ENCODE data around the gene SUGP1.
"Not testable (repeated sequence)": the region's sequence is repeated elsewhere in the genome, so short reads cannot be mapped to it uniquely, and the experiment has no call there.

SUGP1 gene

DNA sequence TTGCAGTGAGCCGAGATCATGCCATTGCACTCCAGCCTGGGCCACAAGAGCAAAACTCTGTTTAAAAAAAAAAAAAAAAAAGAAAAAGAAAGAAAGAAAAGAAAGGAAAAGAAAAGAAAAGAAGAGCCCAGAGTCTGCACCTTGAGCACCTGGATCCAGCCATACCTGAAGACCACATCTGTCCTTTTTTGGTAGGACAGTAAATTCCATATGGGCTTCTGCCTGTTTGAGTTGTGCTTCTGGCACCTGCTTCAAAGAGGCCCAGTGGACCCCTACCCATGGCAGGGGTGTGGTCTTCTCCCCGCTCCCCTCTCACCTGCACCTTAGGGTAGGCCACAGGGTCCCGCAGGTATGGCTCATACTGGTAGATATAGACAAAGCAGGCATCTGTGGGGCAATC lies 53.0 kb downstream of the SUGP1 start:
- no peak for DNase-seq (ENCODE audit: low read depth in 2 of 2)

DNA sequence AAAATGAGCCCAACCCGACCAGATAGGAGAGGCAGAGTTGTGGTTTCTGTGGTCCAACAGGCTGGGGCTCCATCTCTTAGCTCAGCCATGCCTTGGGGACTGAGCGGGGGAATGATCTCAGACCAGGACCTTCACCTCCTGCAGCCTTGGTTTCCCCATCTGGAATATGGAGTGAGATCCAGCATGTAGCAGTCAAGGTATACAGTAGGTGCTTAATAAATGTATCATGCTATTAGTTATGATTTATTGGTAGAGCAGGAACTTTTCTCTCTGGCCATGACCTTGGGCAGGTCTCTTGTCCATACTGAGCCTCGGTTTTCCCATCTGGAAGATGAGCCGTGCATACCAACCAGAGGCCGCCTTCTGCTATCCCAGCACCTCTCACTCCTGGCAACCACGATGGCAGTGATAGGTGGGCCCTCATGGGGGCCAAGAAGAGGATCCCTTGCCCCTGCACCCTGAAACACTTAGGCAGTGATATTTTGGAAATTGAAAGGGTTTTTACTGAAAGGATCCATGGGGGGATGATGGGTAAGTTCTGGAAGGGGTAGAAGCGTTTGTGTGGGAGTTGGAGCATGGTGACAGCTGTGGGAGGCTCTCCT lies 56.3 kb downstream of the SUGP1 start:
- DNase-seq (ENCODE audit: low read depth in 2 of 2): no peak

DNA sequence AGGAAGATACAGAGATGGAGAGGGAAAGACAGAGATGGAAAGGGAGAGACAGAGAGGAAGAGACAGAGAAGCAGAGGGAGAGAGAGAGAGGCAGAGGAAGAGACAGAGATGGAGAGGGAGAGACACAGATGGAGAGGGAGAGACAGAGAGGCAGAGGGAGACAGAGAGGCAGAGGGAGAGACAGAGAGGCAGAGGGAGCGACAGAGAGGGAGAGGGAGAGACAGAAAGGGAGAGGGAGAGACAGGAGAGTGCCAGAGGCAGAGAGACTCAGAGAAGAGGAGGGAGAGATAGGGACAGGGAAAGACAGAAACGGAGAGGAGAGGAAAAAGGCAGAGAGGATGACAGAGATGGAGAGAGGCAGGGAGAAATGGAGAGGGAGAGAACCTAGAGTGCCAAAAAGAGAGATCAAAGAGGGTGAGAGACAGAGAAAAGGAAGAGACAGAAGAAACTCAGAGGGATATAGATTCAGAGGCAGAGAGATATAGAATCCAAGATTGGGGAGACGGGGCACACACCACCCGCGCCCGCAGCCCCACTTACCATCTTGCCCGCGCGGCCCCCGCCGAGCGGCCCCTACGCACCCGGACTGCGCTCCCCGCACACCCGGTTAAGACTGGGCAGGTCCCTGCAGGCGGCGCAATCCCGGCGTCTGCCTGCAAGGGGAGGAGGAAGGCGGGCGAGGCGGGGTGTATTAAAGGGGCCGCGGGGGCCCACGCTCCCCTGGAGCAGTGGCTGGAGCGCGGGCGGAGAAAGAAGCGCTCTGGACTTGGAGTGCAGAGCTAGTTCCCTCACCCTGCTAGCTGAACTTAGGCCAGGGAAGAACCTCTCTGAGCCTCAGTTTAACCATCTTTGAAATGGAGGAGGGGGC lies 57.9 kb downstream of the SUGP1 start:
- DNase-seq (ENCODE audit: low read depth in 2 of 2): no peak

DNA sequence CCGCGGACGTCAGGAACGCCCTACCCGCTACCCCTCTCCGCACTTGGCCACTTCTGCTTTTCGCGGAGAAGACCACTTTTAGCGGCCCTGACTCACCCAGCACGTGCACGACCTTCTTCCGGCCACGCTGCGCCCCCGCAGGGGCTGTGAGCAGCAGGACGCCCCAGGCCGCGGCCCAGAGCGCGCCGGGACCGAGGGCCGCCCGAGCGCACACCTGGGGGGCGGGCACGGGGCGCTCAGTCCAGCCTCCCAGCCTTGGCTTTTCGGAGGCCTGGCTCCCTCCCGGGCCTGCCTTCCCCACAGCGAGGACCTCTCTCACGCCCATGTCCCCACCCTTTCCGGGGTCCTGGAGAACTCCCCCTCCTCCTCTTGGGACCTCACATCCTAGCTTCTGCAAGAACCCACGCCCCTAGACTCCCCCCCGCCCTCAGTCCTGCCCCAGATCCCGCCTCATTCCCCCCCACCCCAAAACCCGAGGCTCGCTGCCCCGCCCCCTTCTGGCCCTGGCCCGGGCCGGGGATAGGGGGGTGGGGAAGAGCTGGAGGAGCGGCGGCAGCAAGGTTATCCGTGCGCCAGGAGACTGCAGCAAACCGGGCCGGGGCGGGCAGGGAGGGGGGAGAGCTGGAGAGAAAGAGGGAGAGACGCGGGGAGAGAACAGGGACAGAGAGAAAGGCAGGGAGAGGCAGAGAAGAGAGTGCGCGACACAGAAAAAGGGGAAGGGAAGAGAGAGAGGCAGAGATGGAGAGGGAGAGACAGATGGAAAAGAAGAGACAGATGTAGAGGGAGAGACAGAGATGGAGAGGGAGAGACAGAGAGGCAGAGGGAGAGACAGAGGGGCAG lies 58.7 kb downstream of the SUGP1 start:
- no peak for DNase-seq (ENCODE audit: low read depth in 2 of 2)

DNA sequence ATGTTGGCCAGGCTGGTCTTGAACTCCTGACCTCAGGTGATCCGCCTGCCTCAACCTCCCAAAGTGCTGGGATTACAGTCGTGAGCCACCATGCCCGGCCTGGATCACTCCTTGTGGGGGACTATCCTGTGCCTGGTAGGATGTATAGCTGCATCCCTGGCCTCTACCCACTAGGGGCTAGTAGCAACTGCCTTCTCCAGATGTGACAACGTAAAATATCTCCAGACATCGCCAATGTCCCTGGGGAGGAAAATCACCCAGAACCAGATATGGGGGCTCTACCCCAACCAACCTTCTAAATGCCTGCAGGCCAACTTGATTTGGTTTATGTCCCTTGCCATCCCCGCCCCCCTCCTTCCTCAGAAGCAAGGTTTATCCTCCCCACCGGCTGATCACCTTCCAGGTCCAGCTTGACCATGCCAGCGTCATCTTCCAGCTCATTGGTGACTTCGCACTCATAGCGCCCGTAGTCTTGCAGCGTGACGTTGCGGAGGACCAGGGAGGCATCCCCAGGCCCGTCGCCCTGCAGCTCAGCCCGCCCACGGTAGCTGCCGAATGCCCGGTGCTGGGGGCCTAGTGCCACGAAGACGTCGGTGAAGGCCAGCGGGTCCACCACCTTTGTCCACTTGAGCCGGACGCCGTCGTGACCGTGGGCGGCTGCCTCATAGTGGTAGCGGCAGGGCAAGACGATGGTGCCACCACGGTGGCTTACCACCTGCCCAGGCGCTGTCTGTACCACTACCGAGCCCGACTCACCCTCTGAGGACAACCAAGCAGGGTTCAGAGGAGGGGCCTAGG lies 59.7 kb downstream of the SUGP1 start:
- DNase-seq (ENCODE audit: low read depth in 2 of 2): no peak

DNA sequence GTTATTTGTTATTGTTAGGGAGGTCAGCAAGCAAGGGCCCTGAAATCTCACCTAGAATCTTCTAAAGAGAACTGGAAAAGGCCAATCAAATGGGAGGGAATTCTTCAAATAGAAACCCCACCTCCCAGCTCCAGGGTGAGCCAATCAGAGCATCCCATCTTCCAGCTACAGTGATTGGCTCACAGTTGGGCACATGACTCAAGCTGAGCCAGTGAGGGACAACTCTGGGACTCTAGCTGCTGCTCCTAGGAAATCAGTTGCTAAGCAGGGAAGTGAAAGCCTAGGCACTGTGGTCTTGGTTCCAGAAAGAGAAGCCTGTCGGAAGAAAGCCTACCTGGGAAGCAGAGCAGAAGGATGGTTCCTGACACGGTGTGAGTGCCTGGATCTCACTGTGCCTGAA lies 60.6 kb downstream of the SUGP1 start:
- DNase-seq (ENCODE audit: low read depth in 2 of 2): no peak

DNA sequence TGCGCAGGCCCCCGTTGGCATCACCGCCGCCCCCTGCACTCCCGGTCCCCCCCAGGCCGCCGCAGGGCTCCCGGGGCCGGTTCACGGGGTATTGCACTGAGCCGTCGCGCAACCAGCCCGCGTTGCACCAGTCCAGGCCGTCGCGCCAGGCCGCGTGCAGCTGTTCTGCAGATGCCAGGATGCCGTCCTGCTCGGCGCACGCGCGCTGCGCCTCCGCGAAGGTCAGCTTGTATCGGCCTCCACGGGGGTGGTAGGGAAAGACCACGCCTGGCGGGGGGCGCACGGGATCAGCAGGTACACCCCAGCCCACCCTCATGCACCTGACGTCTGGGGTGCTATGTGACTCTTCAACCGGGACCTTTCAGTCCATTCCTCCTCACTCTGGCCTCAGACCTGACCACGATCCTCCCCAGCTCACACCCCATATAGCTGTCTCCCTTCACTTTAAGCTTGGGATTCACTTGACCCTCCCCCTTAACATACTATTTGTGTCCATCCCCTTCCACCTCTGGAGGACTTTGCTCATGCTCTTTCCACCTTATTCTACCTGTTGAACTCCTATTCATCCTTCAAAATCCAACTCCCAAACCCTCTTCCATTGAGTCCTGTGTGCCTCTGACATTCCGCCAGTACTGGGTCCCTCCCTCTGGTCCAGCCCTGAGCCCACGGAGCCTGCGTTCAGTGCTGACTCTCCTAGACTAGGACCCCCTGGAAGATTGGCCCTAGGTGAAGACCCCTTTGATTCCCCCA lies 61.5 kb downstream of the SUGP1 start:
- no peak for DNase-seq (ENCODE audit: low read depth in 2 of 2)

DNA sequence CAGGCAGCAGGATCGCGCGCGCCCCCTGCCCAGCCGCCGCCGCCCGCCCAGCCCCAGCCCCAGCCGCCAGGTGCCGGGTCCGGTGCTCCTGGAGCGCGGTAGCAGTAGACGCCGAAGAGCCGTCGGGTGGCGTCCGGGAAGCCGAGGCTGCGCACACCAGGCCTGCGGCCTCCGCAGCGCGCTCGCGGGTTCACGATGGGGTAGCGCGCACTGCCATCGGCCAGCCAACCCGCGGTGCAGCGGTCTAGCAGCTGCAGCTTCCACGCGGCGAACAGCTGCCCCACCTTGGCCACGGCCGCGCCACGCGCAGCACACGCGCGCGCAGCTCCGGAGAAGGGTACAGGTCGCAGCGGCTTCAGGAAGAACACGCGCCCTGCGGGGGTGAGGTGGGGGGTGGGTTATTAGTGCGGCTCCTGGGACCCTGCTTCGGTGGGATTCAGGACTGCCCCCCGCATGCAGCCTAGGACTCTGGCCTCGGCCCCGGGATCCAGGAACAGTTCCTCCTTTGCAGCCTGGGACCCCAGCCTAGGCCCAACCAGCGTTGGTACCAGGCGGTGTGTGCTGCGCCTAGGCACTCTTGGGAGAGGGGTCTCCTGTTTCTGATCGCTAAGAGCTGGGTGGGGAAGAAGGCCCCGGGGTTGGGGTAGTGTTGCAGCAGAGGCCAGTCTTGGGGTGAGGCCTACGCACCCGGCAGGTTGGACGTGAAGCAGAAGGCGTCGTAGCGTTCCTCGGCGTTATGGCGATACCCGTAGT lies 62.3 kb downstream of the SUGP1 start:
- no peak for DNase-seq (ENCODE audit: low read depth in 2 of 2)

DNA sequence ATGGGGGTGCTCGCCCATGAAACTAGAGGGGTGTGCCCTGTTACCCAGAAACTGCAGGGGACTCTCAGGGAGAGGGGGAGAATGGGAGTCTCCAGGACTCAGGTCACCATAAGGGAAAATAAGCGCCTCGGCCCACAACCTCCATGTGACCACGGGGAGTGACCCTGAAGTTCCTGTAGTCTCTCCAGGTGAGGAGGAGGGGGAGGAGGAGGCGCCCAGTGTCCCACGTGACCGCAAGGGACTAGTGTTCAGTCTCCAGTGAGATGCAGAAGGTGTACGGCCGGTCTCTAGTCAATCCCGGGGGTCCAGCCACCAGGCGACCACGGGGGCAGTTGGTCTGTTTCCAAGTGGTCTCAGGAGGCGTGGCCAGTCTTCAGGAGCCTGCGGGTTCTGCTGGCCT lies 63.2 kb downstream of the SUGP1 start:
- DNase-seq (ENCODE audit: low read depth in 2 of 2): no peak

DNA sequence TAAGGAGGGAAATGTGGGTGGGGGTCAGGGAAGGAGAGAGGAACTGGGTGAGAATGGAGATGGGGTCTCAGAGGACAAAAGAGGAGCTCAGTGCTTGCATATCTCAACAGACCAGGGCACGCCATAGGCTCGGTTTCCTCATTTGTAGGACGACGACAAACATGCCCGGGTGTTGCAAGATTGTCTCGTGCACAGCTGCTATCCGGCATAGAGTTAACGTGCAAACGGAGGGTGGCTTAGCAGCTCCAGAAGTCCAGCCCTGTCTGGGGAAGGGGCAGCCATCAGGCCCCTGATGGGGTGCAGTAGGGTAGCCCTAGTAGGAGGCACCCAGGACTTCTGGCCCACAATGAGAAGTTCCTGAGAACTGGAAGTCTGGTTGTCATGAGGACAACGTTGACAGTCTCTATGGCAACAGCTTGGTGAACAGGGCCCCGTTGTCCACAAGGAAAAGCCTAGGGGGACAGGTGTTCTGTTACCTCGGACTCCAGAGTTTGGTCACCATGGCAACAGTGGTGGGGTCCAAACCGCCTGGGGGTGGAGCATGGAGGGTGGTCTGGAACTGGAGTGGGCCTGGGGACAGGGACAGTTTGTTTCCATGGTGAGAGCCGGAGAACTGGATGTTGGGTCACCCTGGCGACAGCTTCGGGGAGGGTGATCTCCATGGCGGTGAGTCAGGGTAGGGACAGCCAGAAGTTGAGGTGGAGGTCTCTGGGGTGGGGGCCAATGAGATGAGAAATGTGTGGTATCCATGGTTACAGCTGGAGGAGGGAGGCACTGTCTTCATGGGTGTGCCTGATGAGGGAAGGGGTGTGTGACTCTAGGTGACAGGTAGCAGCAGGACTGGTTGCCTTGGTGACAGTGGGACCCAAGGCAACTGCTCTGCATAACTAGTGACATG lies 64.0 kb downstream of the SUGP1 start:
- no peak for DNase-seq (ENCODE audit: low read depth in 2 of 2)

DNA sequence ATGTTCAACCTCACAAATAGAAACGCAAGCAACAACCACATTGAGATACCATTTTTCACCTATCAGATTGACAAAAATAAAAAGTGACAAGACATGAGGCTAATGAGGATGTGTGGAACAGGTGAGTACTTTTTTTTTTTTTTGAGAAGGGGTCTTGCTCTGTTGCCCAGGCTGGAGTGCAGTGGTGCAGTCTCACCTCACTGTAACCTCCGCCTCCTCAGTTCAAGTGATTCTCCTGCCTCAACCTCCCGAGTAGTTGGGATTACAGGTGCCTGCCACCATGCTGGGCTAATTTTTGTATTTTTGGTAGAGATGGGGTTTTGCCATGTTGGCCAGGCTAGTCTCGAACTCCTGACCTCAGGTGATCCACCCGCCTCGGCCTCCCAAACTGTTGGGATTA lies 66.9 kb downstream of the SUGP1 start:
- not testable (repeated sequence) for DNase-seq (ENCODE audit: low read depth in 2 of 2)

DNA sequence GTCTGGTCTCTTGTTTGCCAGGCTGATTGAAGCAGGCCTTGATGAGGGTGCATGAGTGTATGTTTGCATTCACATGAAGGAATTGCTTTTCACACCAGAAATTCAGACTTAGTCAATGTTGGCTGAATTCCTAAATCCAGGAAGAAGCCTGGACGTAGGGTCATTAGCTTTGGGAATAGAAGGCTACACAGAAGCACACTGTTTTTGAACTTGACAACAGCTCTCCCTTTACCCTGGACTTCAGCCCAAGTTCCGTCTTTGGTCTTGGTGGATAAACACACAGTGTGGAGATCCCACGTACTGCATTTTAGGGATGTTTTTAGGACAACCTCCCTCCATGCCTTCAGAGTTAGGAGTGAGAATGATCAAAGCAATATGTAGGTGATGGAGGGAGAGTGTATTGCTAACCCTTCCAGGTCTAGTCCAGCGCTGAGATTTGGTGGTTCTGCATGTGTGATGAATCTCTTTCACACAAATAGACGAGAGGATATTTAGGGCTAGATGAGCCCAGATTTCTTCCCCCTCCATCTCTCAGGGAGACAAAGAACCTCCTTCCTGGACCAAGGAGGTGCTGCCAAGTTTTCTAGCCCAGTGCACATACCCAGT lies 70.0 kb downstream of the SUGP1 start:
- no peak for DNase-seq (ENCODE audit: low read depth in 2 of 2)

DNA sequence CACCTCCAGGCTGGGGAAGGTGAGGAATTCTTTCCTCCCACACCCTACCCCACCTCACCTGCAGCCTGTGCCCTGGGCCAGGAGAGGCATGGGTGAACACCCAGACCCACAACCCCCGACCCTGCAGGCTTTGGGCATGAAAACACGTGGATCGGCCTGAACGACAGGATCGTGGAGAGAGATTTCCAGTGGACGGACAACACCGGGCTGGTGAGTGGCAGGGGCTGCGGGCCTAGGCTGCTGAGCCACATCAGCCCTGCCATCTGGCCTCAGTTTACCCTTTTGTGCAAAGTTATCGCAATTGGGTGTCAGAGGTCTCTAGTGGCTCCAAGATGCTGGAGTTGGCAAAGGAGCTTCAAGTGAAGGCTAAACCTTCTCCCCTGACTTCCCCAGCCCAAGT lies 79.8 kb downstream of the SUGP1 start:
- DNase-seq (ENCODE audit: low read depth in 2 of 2): no peak

DNA sequence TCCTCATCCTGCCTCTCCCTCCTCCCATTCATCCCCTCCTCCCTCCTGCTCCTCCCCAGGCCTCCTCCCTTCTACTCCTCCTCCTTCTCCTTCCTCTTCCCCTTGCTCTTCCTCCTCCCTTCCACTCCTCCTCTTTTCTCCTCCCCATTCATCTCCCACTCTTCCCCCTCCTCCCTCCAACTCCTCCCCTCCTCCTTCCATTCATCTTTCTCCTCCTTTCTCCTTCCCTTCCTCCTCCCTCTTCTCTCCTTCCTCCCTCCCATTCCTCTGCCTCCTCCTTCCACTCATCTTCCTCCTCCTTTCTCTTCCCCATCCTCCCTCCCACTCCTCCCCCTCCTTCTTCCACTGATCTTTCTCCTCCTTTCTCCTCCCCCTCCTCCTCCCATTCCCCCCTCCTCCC lies 80.6 kb downstream of the SUGP1 start:
- DNase-seq (ENCODE audit: low read depth in 2 of 2): no peak

DNA sequence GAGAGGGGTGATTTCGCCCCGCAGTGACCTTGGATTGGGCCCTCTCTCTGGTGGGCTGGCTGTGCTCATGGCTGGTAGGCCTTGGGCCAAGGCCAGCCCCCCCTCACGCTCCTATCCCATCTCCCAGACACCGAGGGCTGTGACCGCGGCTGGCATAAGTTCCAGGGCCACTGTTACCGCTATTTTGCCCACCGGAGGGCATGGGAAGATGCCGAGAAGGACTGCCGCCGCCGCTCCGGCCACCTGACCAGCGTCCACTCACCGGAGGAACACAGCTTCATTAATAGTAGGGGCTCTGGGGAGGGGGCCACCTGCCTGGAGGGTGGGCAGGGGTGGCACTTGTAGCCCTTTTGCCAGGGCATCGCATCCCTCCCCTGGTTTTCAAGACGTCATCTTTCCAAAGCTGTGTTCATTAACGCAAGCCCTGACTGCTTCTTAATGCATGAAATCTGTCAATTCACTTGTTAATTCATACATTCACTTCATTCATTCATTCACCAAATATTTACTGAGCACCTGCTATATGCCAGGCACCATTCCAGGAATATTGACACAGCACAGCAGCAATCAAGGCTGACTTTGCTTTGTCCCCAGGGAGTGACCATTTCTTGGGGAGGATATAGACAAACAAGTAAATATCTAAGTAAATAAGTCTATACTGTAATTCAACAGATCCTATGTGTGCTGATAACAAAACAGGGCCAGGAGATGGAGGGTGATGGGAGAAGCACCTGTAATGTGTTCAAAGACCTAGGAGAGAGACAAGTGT lies 82.0 kb downstream of the SUGP1 start:
- DNase-seq (ENCODE audit: low read depth in 2 of 2): no peak

DNA sequence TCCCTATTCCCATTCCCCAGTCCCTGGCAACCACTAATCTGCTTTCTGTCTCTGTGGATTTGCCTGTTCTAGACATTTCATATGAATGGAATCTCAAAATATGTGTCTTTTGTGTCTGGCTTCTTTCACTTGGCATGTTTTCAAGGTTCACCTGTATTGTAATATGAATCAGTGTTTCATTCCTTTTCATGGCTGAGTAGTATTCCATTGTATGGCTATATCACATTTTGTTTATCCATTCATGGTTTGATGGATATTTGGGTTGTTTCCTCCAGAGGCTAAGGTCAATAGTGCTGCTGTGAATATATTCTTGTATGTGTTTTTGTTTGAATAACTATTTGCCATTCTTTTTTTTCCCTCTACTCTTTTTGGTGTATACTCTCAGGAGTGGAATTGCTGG lies 84.1 kb downstream of the SUGP1 start:
- no peak for DNase-seq (ENCODE audit: low read depth in 2 of 2)

DNA sequence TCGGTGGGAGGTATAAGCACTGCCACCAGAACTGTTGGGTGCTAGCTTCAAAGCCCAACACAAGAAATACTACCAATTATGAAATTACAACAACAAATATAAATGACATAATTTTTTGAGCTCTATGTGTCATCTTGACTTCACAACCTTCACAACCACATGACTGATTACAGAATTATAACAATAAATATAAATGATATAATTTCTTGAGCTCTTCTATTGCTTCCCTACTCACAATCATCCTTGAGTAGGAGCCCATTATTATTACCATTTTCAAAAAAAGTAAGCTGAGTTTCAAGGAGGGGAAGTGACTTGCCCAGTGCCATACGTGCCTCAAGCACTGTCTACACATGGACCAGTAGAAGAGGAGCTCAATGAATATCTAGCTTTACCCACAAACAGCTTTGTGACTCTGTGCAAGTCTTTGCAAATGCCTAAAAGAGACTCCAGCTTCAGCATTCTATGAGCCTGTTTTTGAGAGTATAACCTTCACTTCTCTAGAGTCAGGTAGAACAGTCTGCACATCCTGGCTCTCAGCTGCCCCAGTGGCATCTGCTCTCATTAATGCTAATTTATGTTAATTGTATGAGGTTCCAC lies 86.0 kb downstream of the SUGP1 start:
- no peak for DNase-seq (ENCODE audit: low read depth in 2 of 2)

DNA sequence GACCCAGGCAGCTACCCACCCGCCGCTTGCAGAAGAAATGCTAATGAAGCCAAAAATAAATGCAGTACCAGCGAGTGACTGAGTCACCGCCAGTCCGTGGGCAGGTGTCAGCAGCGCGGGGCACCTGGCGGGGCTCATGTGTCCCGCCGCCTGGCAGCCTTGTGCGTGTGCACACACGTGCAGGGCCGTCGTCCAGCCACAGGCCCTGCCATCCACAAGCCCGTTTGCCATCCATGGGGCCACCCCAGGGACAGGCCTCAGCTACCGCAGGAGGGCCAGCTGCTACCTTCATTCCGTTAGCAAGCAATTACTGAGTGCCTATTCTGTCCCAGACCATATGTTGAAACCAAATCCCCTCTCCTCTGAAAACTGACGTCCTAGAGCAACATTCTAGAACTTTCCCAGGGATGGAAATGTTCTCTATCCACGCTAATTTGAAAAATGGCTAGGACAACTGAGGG lies 88.0 kb downstream of the SUGP1 start:
- no peak for DNase-seq (ENCODE audit: low read depth in 2 of 2)
